ENCODE measurements around the gene KIAA2012. TPM values are rescaled to one million over a fixed set of nuclear protein-coding genes. Genes with fewer than 3 reads are reported as not detected.

Gene KIAA2012
- total RNA-seq, 2 donors from 2014 or later = 0.74 TPM; not detected in 1

- WGBS = 47% methylated on average over 2 of the region's 2 CpGs
- H3K27ac ChIP-seq = no peak overlapping the region
- TF ChIP-seq CTCF (IDR thresholded peaks at IDR 0.05) = no peak
- no peak for TF ChIP-seq POLR2A (IDR thresholded peaks at IDR 0.05)
- TF ChIP-seq POLR2AphosphoS5 (IDR thresholded peaks at IDR 0.05) = no peak
Observed at GRCh38 chr2:202066875-202067274, 6.2 kb upstream of the KIAA2012 start.

GRCh38 chr2:202067589-202067988 lies 5.5 kb upstream of the KIAA2012 start:
- DNase-seq (ENCODE audit: low spot score) = no peak
- Histone ChIP-seq H3K9me3 (no peaks in the 10 kb centered on the region), H3K27me3 (replicated peaks; ENCODE audit: insufficient read depth) (no peaks in the 10 kb centered on the region), H3K4me3 (no peak overlapping the region), H3K36me3 (no peaks in the 10 kb centered on the region), H3K4me1 (replicated peaks) (no peaks in the 10 kb centered on the region), H3K27ac (no peak overlapping the region)
- WGBS = 94% methylated on average over 1 of the region's 1 CpG
- intact Hi-C loops (cut with DNase I) = no loop called here
- TF ChIP-seq POLR2AphosphoS5 (IDR thresholded peaks at IDR 0.05) (no peak), CTCF (IDR thresholded peaks at IDR 0.05) (no peak), POLR2A (IDR thresholded peaks at IDR 0.05) (no peak)

More at GRCh38 chr2:202066875-202067274, 6.2 kb upstream of the KIAA2012 start:
- Histone ChIP-seq H3K4me3 (no peak overlapping the region), H3K4me1 (replicated peaks) (no peaks in the 10 kb centered on the region), H3K36me3 (no peaks in the 10 kb centered on the region), H3K9me3 (no peaks in the 10 kb centered on the region), H3K27me3 (replicated peaks; ENCODE audit: insufficient read depth) (no peaks in the 10 kb centered on the region)
- intact Hi-C loops (cut with DNase I) = no loop called here
- no peak for DNase-seq (ENCODE audit: low spot score)

- Histone ChIP-seq H3K4me1 (replicated peaks) (no peaks in the 10 kb centered on the region), H3K27ac (no peak overlapping the region), H3K27me3 (replicated peaks; ENCODE audit: insufficient read depth) (no peaks in the 10 kb centered on the region), H3K9me3 (no peaks in the 10 kb centered on the region), H3K36me3 (no peaks in the 10 kb centered on the region), H3K4me3 (no peak overlapping the region)
- WGBS = 56% methylated on average over 11 of the region's 11 CpGs
- intact Hi-C loops (cut with DNase I) = no loop called here
- no peak for TF ChIP-seq POLR2AphosphoS5 (IDR thresholded peaks at IDR 0.05)
- no peak for DNase-seq (ENCODE audit: low spot score)
Observed at GRCh38 chr2:202069170-202070067, 3.6 kb upstream of the KIAA2012 start.

GRCh38 chr2:202071107-202071506 lies 1.9 kb upstream of the KIAA2012 start:
- no peak overlapping the region for H3K4me3 ChIP-seq
- no peaks in the 10 kb centered on the region for H3K36me3 ChIP-seq
- no peaks in the 10 kb centered on the region for H3K9me3 ChIP-seq
- DNase-seq (ENCODE audit: low spot score) = no peak
- intact Hi-C loops (cut with DNase I) = no loop called here
- no peak for TF ChIP-seq POLR2A (IDR thresholded peaks at IDR 0.05)
- no peak for TF ChIP-seq POLR2AphosphoS5 (IDR thresholded peaks at IDR 0.05)
- H3K4me1 ChIP-seq (replicated peaks) = no peaks in the 10 kb centered on the region
- no peaks in the 10 kb centered on the region for H3K27me3 ChIP-seq (replicated peaks; ENCODE audit: insufficient read depth)
- H3K27ac ChIP-seq = no peak overlapping the region
- 94% methylated on average over 2 of the region's 2 CpGs for WGBS

GRCh38 chr2:202072226-202072625 lies 829 bp upstream of the KIAA2012 start:
- Histone ChIP-seq H3K36me3 (no peaks in the 10 kb centered on the region), H3K27me3 (replicated peaks; ENCODE audit: insufficient read depth) (no peaks in the 10 kb centered on the region), H3K27ac (no peak overlapping the region), H3K9me3 (no peaks in the 10 kb centered on the region), H3K4me1 (replicated peaks) (no peaks in the 10 kb centered on the region), H3K4me3 (no peak overlapping the region)
- intact Hi-C loops (cut with DNase I) = no loop called here
- 91% methylated on average over 2 of the region's 2 CpGs for WGBS
- no peak for TF ChIP-seq POLR2AphosphoS5 (IDR thresholded peaks at IDR 0.05)
- no peak for TF ChIP-seq POLR2A (IDR thresholded peaks at IDR 0.05)
- TF ChIP-seq CTCF (IDR thresholded peaks at IDR 0.05) = no peak
- no peak for DNase-seq (ENCODE audit: low spot score)

GRCh38 chr2:202074324-202074723 lies 1.3 kb downstream of the KIAA2012 start:
- H3K9me3 ChIP-seq = no peaks in the 10 kb centered on the region
- no peak for DNase-seq (ENCODE audit: low spot score)
- H3K27me3 ChIP-seq (replicated peaks; ENCODE audit: insufficient read depth) = no peaks in the 10 kb centered on the region
- 80% methylated on average over 2 of the region's 2 CpGs for WGBS
- H3K27ac ChIP-seq = no peak overlapping the region
- no peak overlapping the region for H3K4me3 ChIP-seq
- TF ChIP-seq POLR2A (IDR thresholded peaks at IDR 0.05) (no peak), CTCF (IDR thresholded peaks at IDR 0.05) (no peak), POLR2AphosphoS5 (IDR thresholded peaks at IDR 0.05) (no peak)
- H3K36me3 ChIP-seq = no peaks in the 10 kb centered on the region
- H3K4me1 ChIP-seq (replicated peaks) = no peaks in the 10 kb centered on the region
- intact Hi-C loops (cut with DNase I) = no loop called here

All from prostate gland (tissue), 2 donors.